ENCODE results near the gene NAALADL2. TPM values are rescaled to one million over a fixed set of nuclear protein-coding genes. Genes with fewer than 3 reads are reported as not detected.

Gene NAALADL2
- total RNA-seq, 1 donor from 2014 or later: 5.9 TPM

- no peak for DNase-seq (ENCODE audit: low spot score in 2 of 2)
- intact Hi-C loops (cut with DNase I): no loop called here
- Histone ChIP-seq H3K9me3 (no peaks in the 10 kb centered on the region), H3K4me1 (no peaks in the 10 kb centered on the region), H3K4me3 (no peak overlapping the region), H3K36me3 (no peaks in the 10 kb centered on the region), H3K27ac (no peak overlapping the region), H3K27me3 (no peaks in the 10 kb centered on the region)
- TF ChIP-seq CTCF (IDR thresholded peaks at IDR 0.05): no peak
Measured at GRCh38 chr3:175295248-175296130, 436.4 kb downstream of the NAALADL2 start.

GRCh38 chr3:175297216-175297615 lies 438.1 kb downstream of the NAALADL2 start:
- no peak for DNase-seq (ENCODE audit: low spot score in 2 of 2)
- TF ChIP-seq CTCF (IDR thresholded peaks at IDR 0.05): no peak
- no peaks in the 10 kb centered on the region for H3K9me3 ChIP-seq

GRCh38 chr3:175301741-175302140 lies 442.6 kb downstream of the NAALADL2 start:
- intact Hi-C loops (cut with DNase I): no loop called here
- no peak for DNase-seq (ENCODE audit: low spot score in 2 of 2)
- H3K27ac ChIP-seq: no peak overlapping the region
- TF ChIP-seq CTCF (IDR thresholded peaks at IDR 0.05): no peak
- no peaks in the 10 kb centered on the region for H3K36me3 ChIP-seq
- H3K9me3 ChIP-seq: no peaks in the 10 kb centered on the region
- H3K4me3 ChIP-seq: no peak overlapping the region
- H3K27me3 ChIP-seq: no peaks in the 10 kb centered on the region
- no peaks in the 10 kb centered on the region for H3K4me1 ChIP-seq

More at GRCh38 chr3:175297216-175297615, 438.1 kb downstream of the NAALADL2 start:
- Histone ChIP-seq H3K4me1 (no peaks in the 10 kb centered on the region), H3K36me3 (no peaks in the 10 kb centered on the region), H3K27me3 (no peaks in the 10 kb centered on the region), H3K4me3 (no peak overlapping the region), H3K27ac (no peak overlapping the region)
- intact Hi-C loops (cut with DNase I): no loop called here

- Histone ChIP-seq H3K4me3 (no peak overlapping the region), H3K36me3 (no peaks in the 10 kb centered on the region), H3K9me3 (no peaks in the 10 kb centered on the region), H3K27me3 (no peaks in the 10 kb centered on the region), H3K27ac (no peak overlapping the region), H3K4me1 (no peaks in the 10 kb centered on the region)
- intact Hi-C loops (cut with DNase I): no loop called here
- TF ChIP-seq CTCF (IDR thresholded peaks at IDR 0.05): no peak
- no peak for DNase-seq (ENCODE audit: low spot score in 2 of 2)
Measured at GRCh38 chr3:175304404-175304803, 445.3 kb downstream of the NAALADL2 start.

GRCh38 chr3:175307642-175308041 lies 448.5 kb downstream of the NAALADL2 start:
- no peaks in the 10 kb centered on the region for H3K4me1 ChIP-seq
- no peak overlapping the region for H3K4me3 ChIP-seq
- H3K27me3 ChIP-seq: no peaks in the 10 kb centered on the region
- H3K36me3 ChIP-seq: no peaks in the 10 kb centered on the region
- no peak overlapping the region for H3K27ac ChIP-seq
- no peaks in the 10 kb centered on the region for H3K9me3 ChIP-seq
- no peak for DNase-seq (ENCODE audit: low spot score in 2 of 2)
- intact Hi-C loops (cut with DNase I): no loop called here
- no peak for TF ChIP-seq CTCF (IDR thresholded peaks at IDR 0.05)
